Activated B cell treated with CpG ODN at 0.5 μM for 24 hours (primary cell): Measurements from ENCODE around the gene BPGM. TPM values are rescaled to one million over a fixed set of nuclear protein-coding genes. Genes with fewer than 3 reads are reported as not detected.
A peak's percentile ranks its signal among the peaks of the same experiment; 100 is the strongest.

Source experiments
- ATAC-seq: fragments of 200-7000 bp; cut with Tn5 transposase; one replicate; pipeline ENCODE4 v1.10.0; 2021; ENCODE audit warnings: low read depth, mild to moderate bottlenecking, moderate library complexity
- CTCF ChIA-PET: fragments of 350-600 bp; sonication (Branson Sonifier 250); formaldehyde crosslinking; loops from one replicate; lab custom pipeline; 2021; ENCODE audit warnings: antibody characterized with exemption; lab: Charles Lee
- POLR2A ChIA-PET: fragments of 350-600 bp; sonication (Branson Sonifier 250); formaldehyde crosslinking; loops from one replicate; lab custom pipeline; 2021; ENCODE audit warnings: antibody characterized with exemption; lab: Charles Lee
- DNase-seq: peaks from one replicate; pipeline ENCODE4 v3.0.0; 2022
- H3K27ac Mint-ChIP-seq: one replicate; pipeline ENCODE4 v1.8.0; 2020; ENCODE audit warnings: mixed read lengths
- H3K27me3 Mint-ChIP-seq: one replicate; pipeline ENCODE4 v1.8.0; 2021; ENCODE audit warnings: mixed read lengths
- H3K36me3 Mint-ChIP-seq: one replicate; pipeline ENCODE4 v1.8.0; 2021; ENCODE audit warnings: low read depth, mixed read lengths
- H3K4me1 Mint-ChIP-seq: one replicate; pipeline ENCODE4 v1.8.0; 2021; ENCODE audit warnings: mixed read lengths
- H3K4me3 Mint-ChIP-seq: one replicate; pipeline ENCODE4 v1.8.0; 2020; ENCODE audit warnings: mild to moderate bottlenecking, mixed read lengths
- H3K9me3 Mint-ChIP-seq: one replicate; pipeline ENCODE4 v1.8.0; 2020; ENCODE audit warnings: mixed read lengths
- CTCF ChIP-seq: fragments of 200-600 bp; IDR thresholded peaks from one replicate; pipeline ENCODE4 v1.8.0; 2022; ENCODE audit warnings: antibody characterized with exemption, mild to moderate bottlenecking
- intact Hi-C: fragments of 100-400 bp; cut with micrococcal nuclease; formaldehyde crosslinking; loops from one replicate; pipeline ENCODE4 v1.15.1; 2024
- total RNA-seq: library from RNA; stranded (reverse); gene quantifications from 2 replicates; pipeline ENCODE4 v1.2.3, GENCODE V29; 2022

Gene BPGM
- total RNA-seq, 1 donor from 2014 or later = 10.1 TPM

- no peak for ATAC-seq
- DNase-seq = no peak
- H3K4me3 Mint-ChIP-seq = no peak overlapping the region
- ChIA-PET CTCF (no interaction called here), POLR2A (no interaction called here)
- H3K27me3 Mint-ChIP-seq = no peaks in the 10 kb centered on the region
- H3K9me3 Mint-ChIP-seq = peaks cover 6% of the 10 kb centered on the region
- no peaks in the 10 kb centered on the region for H3K36me3 Mint-ChIP-seq
- H3K4me1 Mint-ChIP-seq = no peaks in the 10 kb centered on the region
- no peak overlapping the region for H3K27ac Mint-ChIP-seq
- TF ChIP-seq CTCF = no peak
- intact Hi-C loops = no loop called here
These were observed 3.5 kb upstream of the BPGM start for GRCh38 chr7:134643131-134643530.

- Mint-ChIP-seq H3K27ac (no peak overlapping the region), H3K36me3 (no peaks in the 10 kb centered on the region), H3K9me3 (peaks cover 6% of the 10 kb centered on the region), H3K27me3 (no peaks in the 10 kb centered on the region), H3K4me3 (no peak overlapping the region), H3K4me1 (peaks cover 13% of the 10 kb centered on the region)
- intact Hi-C loops = loop anchor here (5.0 kb wide), 2 partner anchors 912 to 1393 kb away; partner anchors contain the start of genes EXOC4 and NUP205
- ATAC-seq (no peak), DNase-seq (no peak)
- ChIA-PET POLR2A (interaction anchor here (0.6 to 3.1 kb wide), 12 partner anchors 9 to 1017 kb away, joined by 3 to 25 read pairs (median 10); partner anchors contain the start of genes AGBL3, CYREN, STMP1 and TMEM140), CTCF (interaction anchor here (1.1 to 6.1 kb wide), 5 partner anchors 12 to 526 kb away, joined by 3 to 46 read pairs (median 4); partner anchors contain the start of genes AGBL3 and AKR1B1)
- no peak for TF ChIP-seq CTCF
These were observed 1.2 kb upstream of the BPGM start for GRCh38 chr7:134645478-134645877.

- Mint-ChIP-seq H3K4me1 (peaks cover 17% of the 10 kb centered on the region), H3K4me3 (no peak overlapping the region), H3K36me3 (no peaks in the 10 kb centered on the region), H3K27ac (no peak overlapping the region), H3K27me3 (no peaks in the 10 kb centered on the region), H3K9me3 (peaks cover 6% of the 10 kb centered on the region)
- ATAC-seq = no peak
- intact Hi-C loops = loop anchor here (1.0 to 5.0 kb wide), 17 partner anchors 10 to 1563 kb away; partner anchors contain the start of genes AGBL3, CHCHD3, CNOT4 and CYREN
- DNase-seq = no peak
- POLR2A ChIA-PET = interaction anchor here (0.6 to 3.1 kb wide), 15 partner anchors 9 to 1017 kb away, joined by 3 to 25 read pairs (median 7); partner anchors contain the start of genes AGBL3, CYREN, SLC35B4 and STMP1
- TF ChIP-seq CTCF = no peak
- CTCF ChIA-PET = interaction anchor here (1.1 to 6.1 kb wide), 5 partner anchors 12 to 525 kb away, joined by 3 to 46 read pairs (median 4); partner anchors contain the start of genes AGBL3 and AKR1B1
These were observed 718 bp upstream of the BPGM start for GRCh38 chr7:134645935-134646334.

- Mint-ChIP-seq H3K4me3 (no peak overlapping the region), H3K9me3 (no peaks in the 10 kb centered on the region), H3K36me3 (no peaks in the 10 kb centered on the region), H3K27ac (no peak overlapping the region), H3K4me1 (peaks cover 19% of the 10 kb centered on the region), H3K27me3 (no peaks in the 10 kb centered on the region)
- ATAC-seq = no peak
- CTCF ChIA-PET = interaction anchor here (6.1 kb wide), 1 partner anchor 15 kb away, joined by 46 read pairs; no protein-coding TSS in a partner anchor
- POLR2A ChIA-PET = interaction anchor here (0.9 to 2.9 kb wide), 3 partner anchors 9 to 344 kb away, joined by 3 to 14 read pairs (median 3); no protein-coding TSS in a partner anchor
- no peak for TF ChIP-seq CTCF
- no peak for DNase-seq
- intact Hi-C loops = loop anchor here (5.0 kb wide), 2 partner anchors 909 to 1396 kb away; partner anchors contain the start of genes EXOC4 and NUP205
These were observed 1.8 kb downstream of the BPGM start for GRCh38 chr7:134648456-134648855.

GRCh38 chr7:134649226-134649775, 2.6 kb downstream of the BPGM start:
- H3K4me1 Mint-ChIP-seq = peaks cover 22% of the 10 kb centered on the region
- H3K27ac Mint-ChIP-seq = peak overlapping the region; percentile 50
- no peak for DNase-seq
- intact Hi-C loops = loop anchor here (5.0 kb wide), 2 partner anchors 908 to 1397 kb away; partner anchors contain the start of genes EXOC4 and NUP205
- TF ChIP-seq CTCF = no peak
- ChIA-PET CTCF (interaction anchor here (6.1 kb wide), 1 partner anchor 16 kb away, joined by 46 read pairs; no protein-coding TSS in a partner anchor), POLR2A (interaction anchor here (0.7 to 1.1 kb wide), 3 partner anchors 117 to 860 kb away, joined by 3 read pairs; no protein-coding TSS in a partner anchor)
- H3K36me3 Mint-ChIP-seq = no peaks in the 10 kb centered on the region
- H3K27me3 Mint-ChIP-seq = no peaks in the 10 kb centered on the region
- H3K4me3 Mint-ChIP-seq = no peak overlapping the region
- ATAC-seq = no peak
- no peaks in the 10 kb centered on the region for H3K9me3 Mint-ChIP-seq
